Thyroid gland (tissue), 4 donors: ENCODE results near the gene KIAA0586.

ENCODE experiments used
- CTCF ChIP-seq, 6 experiments: fragments of 200-600 bp in 3 of 6; fragments of 450-650 bp in 3 of 6; sonication (generic) in 3 of 6; IDR thresholded peaks; one replicate each; pipeline ENCODE4 v1.5.1; 2016 to 2019; ENCODE audit warnings: antibody characterized with exemption in 6 of 6, mild to moderate bottlenecking in 2 of 6, inconsistent platforms in 1 of 6, moderate library complexity in 1 of 6
- POLR2A ChIP-seq, 2 donors: fragments of 450-650 bp; IDR thresholded peaks; one replicate each; pipeline ENCODE4 v1.6.1; 2017; ENCODE audit warnings: antibody characterized with exemption in 2 of 2, mild to moderate bottlenecking in 2 of 2, moderate library complexity in 1 of 2

GRCh38 chr14:58598028-58598803, 170.7 kb downstream of the KIAA0586 start:
- TF ChIP-seq POLR2A (IDR thresholded peaks at IDR 0.05) (no peak), CTCF (IDR thresholded peaks at IDR 0.05) (no peak)
